CD1c-positive myeloid dendritic cell (primary cell): Measurements from ENCODE around the gene EPN1.
"Not testable (repeated sequence)": the region's sequence is repeated elsewhere in the genome, so short reads cannot be mapped to it uniquely, and the experiment has no call there.

Experiments used
- DNase-seq: peaks from one replicate; pipeline ENCODE4 v3.0.0-alpha.2; 2016; ENCODE audit errors: extremely low spot score

EPN1 gene

DNA sequence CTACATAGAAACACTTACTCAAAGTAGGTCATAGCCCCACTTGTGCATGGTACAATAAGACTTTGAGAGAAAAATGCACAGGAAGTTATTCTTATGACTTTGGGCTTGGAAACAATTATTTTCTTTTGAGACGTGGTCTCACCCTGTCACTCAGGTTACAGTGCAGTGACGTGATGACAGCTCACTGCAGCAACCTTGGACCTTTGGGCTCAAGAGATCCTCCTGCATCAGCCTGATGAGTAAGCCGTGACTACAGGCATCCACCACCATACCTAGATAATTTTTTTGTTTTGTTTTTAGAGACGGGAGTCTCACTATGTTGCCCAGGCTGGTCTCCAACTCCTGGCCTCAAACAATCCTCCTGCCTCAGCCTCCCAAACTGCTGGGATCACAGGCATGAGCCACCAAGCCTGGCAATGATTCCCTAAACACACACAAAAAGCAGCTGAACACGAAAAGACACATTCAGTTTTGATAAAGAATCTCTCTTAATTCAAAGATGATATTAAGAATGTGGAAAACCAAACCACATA, 45.3 kb downstream of the EPN1 start:
- DNase-seq, result no peak

DNA sequence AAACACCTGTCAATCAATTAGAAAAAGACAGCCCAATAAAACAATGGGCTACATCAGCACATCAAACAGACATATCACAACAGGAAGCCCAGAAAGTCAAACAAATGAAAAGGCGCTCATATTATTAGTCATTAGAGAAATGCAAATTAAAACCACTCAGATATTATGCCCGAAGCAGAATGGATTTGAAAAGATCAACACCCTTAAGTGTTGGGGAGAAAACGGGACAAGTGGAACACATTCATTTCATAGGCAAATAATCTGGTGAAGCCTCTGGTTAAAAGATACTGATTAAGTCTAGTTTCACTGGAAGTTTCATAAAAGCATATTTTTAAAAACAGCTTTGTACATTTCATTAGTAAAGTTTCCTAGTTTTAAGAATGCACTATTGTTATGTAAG, 45.8 kb downstream of the EPN1 start:
- DNase-seq, result no peak

GRCh38 chr19:55723491-55723890, 48.5 kb downstream of the EPN1 start:
- DNase-seq, result no peak

DNA sequence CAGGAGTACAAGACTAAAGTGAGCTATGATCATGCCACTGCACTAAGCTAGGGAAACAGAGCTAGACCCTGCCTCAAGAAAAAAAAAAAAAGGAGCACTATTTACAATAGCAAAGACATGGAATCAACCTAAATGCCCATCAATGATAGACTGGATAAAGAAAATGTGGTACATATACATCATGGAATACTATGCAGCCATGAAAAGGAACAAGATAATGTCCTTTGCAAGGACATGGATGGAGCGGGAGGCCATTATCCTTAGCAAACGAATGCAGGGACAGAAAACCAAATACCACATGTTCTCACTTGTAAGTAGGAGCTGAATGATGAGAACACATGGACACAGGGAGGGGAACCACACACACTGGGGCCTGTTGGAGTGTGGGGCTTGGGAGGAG, 55.4 kb downstream of the EPN1 start:
- not testable (repeated sequence) for DNase-seq

DNA sequence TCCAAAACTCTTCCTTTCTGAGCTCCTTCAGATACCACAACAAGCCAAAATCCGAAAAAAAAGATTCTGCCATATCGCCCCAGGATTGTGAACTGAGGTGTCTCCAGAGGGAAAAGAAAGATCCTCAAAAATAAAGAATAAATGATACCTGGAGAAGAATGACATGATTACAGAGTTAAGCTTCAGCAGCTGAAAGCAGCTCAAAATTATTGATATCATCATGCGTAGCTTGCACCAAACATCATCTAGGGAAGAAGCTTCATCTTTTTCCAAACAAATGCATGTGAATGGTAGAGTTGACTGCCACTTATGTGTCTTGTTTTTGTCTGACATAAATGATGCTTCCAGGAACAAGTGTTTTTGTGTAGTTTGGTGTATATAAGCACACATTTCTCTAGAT, 63.3 kb downstream of the EPN1 start, which contains the start of gene NLRP9:
NLRP9 (minus strand) TSS at position 101 of the 400 bp plus-strand sequence; CDS start at position 73, 28 bp downstream.
- DNase-seq, result no peak

DNA sequence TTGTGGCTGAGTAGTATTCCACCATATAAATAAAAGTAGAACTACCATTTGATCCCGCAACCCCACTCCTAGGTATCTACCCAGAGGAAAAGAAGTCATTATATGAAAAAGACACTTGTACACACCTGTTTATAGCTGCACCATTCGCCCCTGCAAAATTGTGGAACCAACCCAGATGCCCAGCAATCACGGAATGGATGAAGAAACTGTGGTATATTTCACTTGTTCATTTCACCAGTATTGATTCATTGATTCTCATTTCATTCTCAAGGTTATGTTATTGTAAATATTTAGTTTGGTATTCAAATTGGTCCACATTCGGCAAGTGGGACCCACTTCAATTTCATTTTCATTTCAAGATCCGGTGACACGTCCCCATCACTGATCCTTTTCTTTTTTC, 75.7 kb downstream of the EPN1 start:
- DNase-seq, result no peak

DNA sequence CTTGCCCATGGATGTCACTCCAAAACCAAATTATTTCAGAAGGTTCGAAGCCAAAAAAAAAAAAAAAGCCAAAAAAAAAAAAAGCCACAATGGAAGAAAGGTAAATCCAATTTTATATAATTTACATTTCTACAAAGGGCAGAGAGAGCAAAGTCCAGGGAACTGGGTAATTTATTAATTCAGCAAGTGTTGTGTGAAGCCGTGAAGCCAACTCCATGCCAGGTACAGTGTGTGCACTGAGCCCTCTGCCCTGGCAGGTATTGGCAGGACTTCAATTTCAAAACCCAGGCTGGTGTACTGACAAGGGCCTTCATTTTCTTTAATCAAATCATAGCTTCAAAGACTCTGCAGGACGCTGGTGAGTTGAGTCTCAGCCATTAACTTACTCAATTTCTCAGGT, 78.4 kb downstream of the EPN1 start:
- no peak for DNase-seq

GRCh38 chr19:55756808-55757207, 81.8 kb downstream of the EPN1 start:
- not testable (repeated sequence) for DNase-seq

GRCh38 chr19:55758797-55759196, 83.8 kb downstream of the EPN1 start, which contains the start of gene RFPL4A:
Gene RFPL4A, plus strand, starts transcription at chr19:55759097. Its CDS starts 2,704 bp downstream, at chr19:55761801.
- DNase-seq, result not testable (repeated sequence)
